Measurements from ENCODE around the gene FKBP14. TPM values are rescaled to one million over a fixed set of nuclear protein-coding genes. Genes with fewer than 3 reads are reported as not detected.
"Not testable (repeated sequence)": the region's sequence is repeated elsewhere in the genome, so short reads cannot be mapped to it uniquely, and the experiment has no call there.

FKBP14 gene
- polyA plus RNA-seq, 1 of the 3 experiments (the other 2 are of a cell fraction) = 15.7 TPM

DNA sequence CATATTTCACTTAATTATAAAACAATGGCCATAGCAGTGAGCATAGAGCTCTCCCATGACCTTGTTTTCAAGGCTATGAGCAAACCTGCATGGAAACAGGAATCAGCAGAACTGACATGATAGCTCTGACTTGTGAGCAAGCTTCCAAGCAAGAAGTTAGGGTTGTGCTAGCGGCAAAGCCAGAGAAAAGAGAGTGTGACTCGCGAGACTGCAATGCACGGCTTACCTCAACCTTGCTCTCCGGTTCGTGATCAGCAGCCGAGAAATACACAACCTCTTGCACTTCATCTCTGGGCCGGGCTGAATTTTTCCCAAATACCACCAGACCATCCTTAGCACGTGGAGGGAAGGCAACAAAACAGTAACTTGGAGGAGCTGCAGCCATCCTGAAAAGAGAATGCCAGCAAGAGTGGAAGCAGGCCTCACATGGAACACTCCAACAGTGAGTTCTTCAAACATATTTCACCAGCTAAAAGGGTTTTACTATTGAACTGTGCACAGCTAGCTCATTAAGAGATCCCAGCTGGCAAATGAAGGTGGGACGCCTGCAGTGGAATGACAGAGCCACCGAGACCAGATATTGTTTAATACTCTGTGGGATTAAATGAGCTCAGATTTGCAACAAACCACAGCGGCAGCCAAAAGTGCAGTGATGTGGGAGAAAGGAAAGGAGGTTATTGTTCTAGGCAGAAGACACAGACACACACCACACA lies 57.7 kb downstream of the FKBP14 start (continued):
- no peak for TF ChIP-seq USF1 (IDR thresholded peaks at IDR 0.05; ENCODE audit: borderline replicate concordance, low read depth)
- TF ChIP-seq RCOR1 (IDR thresholded peaks at IDR 0.05; ENCODE audit: low read length) = no peak
- TF ChIP-seq REST (IDR thresholded peaks at IDR 0.05; ENCODE audit: low read depth, low read length) = no peak
- TF ChIP-seq FOXJ3 (CRISPR knock-in tag; IDR thresholded peaks at IDR 0.05) = no peak

- H3K79me2 ChIP-seq (ENCODE audit: insufficient read depth) = peaks cover 39% of the 10 kb centered on the region; the same call in 1 of the 2 replicates
- H3F3A ChIP-seq (replicated peaks; ENCODE audit: insufficient read depth) = no peaks in the 10 kb centered on the region
- H3K36me3 ChIP-seq (replicated peaks in 1 of 2; ENCODE audit: control insufficient read depth in 1 of 2, insufficient read depth in 2 of 2, low read length in 1 of 2) = peaks cover 39 to 51% of the 10 kb centered on the region in 2 experiments
- H3K4me1 ChIP-seq (ENCODE audit: control insufficient read depth in 1 of 2, insufficient read depth in 2 of 2, low read depth in 1 of 2, low read length in 1 of 2) = peaks cover 0 to 4% of the 10 kb centered on the region in 2 experiments; a peak in 1 of 4 replicates
- H3K4me3 ChIP-seq (ENCODE audit: low read depth in 2 of 2, low read length in 1 of 2) = no peak overlapping the region
- no peaks in the 10 kb centered on the region for H3K27me3 ChIP-seq (ENCODE audit: insufficient read depth)
- DNase-seq = no peak
- no peak overlapping the region for H3K4me2 ChIP-seq
- 94% methylated on average over 3 of the region's 3 CpGs for WGBS (ENCODE audit: low lambda C conversion rate)
- no peak overlapping the region for H3K9ac ChIP-seq
- CTCF ChIA-PET = interaction anchor here (1.4 to 3.3 kb wide), 3 partner anchors 20 to 98 kb away, joined by 4 to 10 read pairs (median 6); no protein-coding TSS in a partner anchor
- H3K27ac ChIP-seq (ENCODE audit: low read depth in 2 of 2, low read length in 1 of 2) = no peak overlapping the region; a peak in 1 of 4 replicates
- peaks cover 19% of the 10 kb centered on the region; the same call in 1 of the 2 replicates for H4K20me1 ChIP-seq (ENCODE audit: insufficient read depth)
- TF ChIP-seq ELF1 (IDR thresholded peaks at IDR 0.05) = no peak
- POLR2A ChIA-PET = no interaction called here
- no peaks in the 10 kb centered on the region for H3K9me2 ChIP-seq
- H2AFZ ChIP-seq (ENCODE audit: low read depth) = no peak overlapping the region
- no peaks in the 10 kb centered on the region for H3K9me3 ChIP-seq
Observed at GRCh38 chr7:29965030-29965429, 61.5 kb downstream of the FKBP14 start.

GRCh38 chr7:29962035-29962434 lies 64.5 kb downstream of the FKBP14 start:
- Histone ChIP-seq H3K4me1 (ENCODE audit: control insufficient read depth in 1 of 2, insufficient read depth in 2 of 2, low read depth in 1 of 2, low read length in 1 of 2) (peaks cover 0 to 13% of the 10 kb centered on the region in 2 experiments; a peak in 1 of 4 replicates), H3K9ac (no peak overlapping the region), H3K4me2 (no peak overlapping the region), H3K9me2 (no peaks in the 10 kb centered on the region), H4K20me1 (ENCODE audit: insufficient read depth) (0 out of 2 replicates have a peak, but pooled peaks cover 11% of the 10 kb centered on the region), H3K27ac (ENCODE audit: low read depth in 2 of 2, low read length in 1 of 2) (no peak overlapping the region), H3K79me2 (ENCODE audit: insufficient read depth) (peaks cover 36% of the 10 kb centered on the region), H3K9me3 (no peaks in the 10 kb centered on the region), H3K36me3 (replicated peaks in 1 of 2; ENCODE audit: control insufficient read depth in 1 of 2, insufficient read depth in 2 of 2, low read length in 1 of 2) (peaks cover 31 to 40% of the 10 kb centered on the region in 2 experiments), H3K4me3 (ENCODE audit: low read depth in 2 of 2, low read length in 1 of 2) (no peak overlapping the region), H3K27me3 (ENCODE audit: insufficient read depth) (no peaks in the 10 kb centered on the region), H2AFZ (ENCODE audit: low read depth) (no peak overlapping the region), H3F3A (replicated peaks; ENCODE audit: insufficient read depth) (peaks cover 1% of the 10 kb centered on the region)
- TF ChIP-seq RXRA (IDR thresholded peaks at IDR 0.05; ENCODE audit: borderline replicate concordance, low read depth) (no peak), FOXM1 (IDR thresholded peaks at IDR 0.05; ENCODE audit: low read depth) (no peak), FOSL2 (IDR thresholded peaks at IDR 0.05; ENCODE audit: borderline replicate concordance, low read depth) (no peak), MEF2A (IDR thresholded peaks at IDR 0.05; ENCODE audit: borderline replicate concordance, low read depth) (no peak), CHD2 (IDR thresholded peaks at IDR 0.05; ENCODE audit: low read length, partially characterized antibody) (no peak)
- TF ChIP-seq, protein P1, sequence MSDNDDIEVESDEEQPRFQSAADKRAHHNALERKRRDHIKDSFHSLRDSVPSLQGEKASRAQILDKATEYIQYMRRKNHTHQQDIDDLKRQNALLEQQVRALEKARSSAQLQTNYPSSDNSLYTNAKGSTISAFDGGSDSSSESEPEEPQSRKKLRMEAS (IDR thresholded peaks at IDR 0.05; ENCODE audit: low read depth) = no peak
- ChIA-PET CTCF (interaction anchor here (3.3 kb wide), 1 partner anchor 40 kb away, joined by 10 read pairs; no protein-coding TSS in a partner anchor), POLR2A (no interaction called here)
- WGBS (ENCODE audit: low lambda C conversion rate) = 100% methylated on average over 1 of the region's 1 CpG
- DNase-seq = no peak

GRCh38 chr7:29961611-29962010 lies 64.9 kb downstream of the FKBP14 start:
- peaks cover 31% of the 10 kb centered on the region for H3K79me2 ChIP-seq (ENCODE audit: insufficient read depth)
- H3K4me2 ChIP-seq; H3K27me3 ChIP-seq (ENCODE audit: insufficient read depth); H3K27ac ChIP-seq (ENCODE audit: low read depth in 2 of 2, low read length in 1 of 2); POLR2A ChIA-PET; H3F3A ChIP-seq (replicated peaks; ENCODE audit: insufficient read depth); H2AFZ ChIP-seq (ENCODE audit: low read depth); H3K9me3 ChIP-seq; H3K9me2 ChIP-seq; CTCF ChIA-PET; H3K4me3 ChIP-seq (ENCODE audit: low read depth in 2 of 2, low read length in 1 of 2); H3K9ac ChIP-seq: not testable (repeated sequence)
- H3K36me3 ChIP-seq (replicated peaks in 1 of 2; ENCODE audit: control insufficient read depth in 1 of 2, insufficient read depth in 2 of 2, low read length in 1 of 2) = peaks cover 27 to 38% of the 10 kb centered on the region in 2 experiments
- DNase-seq = peak; percentile 35
- 91% methylated on average over 4 of the region's 19 CpGs for WGBS (ENCODE audit: low lambda C conversion rate)
- 0 out of 2 replicates have a peak, but pooled peaks cover 13% of the 10 kb centered on the region for H4K20me1 ChIP-seq (ENCODE audit: insufficient read depth)
- H3K4me1 ChIP-seq (ENCODE audit: control insufficient read depth in 1 of 2, insufficient read depth in 2 of 2, low read depth in 1 of 2, low read length in 1 of 2) = peaks cover 0 to 13% of the 10 kb centered on the region in 2 experiments; a peak in 1 of 4 replicates

Data from SK-N-SH (cell line).